MCF 10A (cell line): ENCODE measurements around the gene MAP3K13. TPM values are rescaled to one million over a fixed set of nuclear protein-coding genes. Genes with fewer than 3 reads are reported as not detected.
"Not testable (repeated sequence)": the region's sequence is repeated elsewhere in the genome, so short reads cannot be mapped to it uniquely, and the experiment has no call there.

ENCODE experiments used
- BruUV-seq: library from RNA; stranded (reverse); fragments of 400-500 nt; replicated peaks from 2 replicates; lab custom pipeline; 2021; lab: Mats Ljungman, UMichigan
- CTCF ChIA-PET: fragments of 300-600 bp; sonication (Branson Sonifier 250); formaldehyde crosslinking; extraction: SDS; loops from one replicate; lab custom pipeline; 2021; ENCODE audit warnings: antibody characterized with exemption, inconsistent platforms; lab: Yijun Ruan, JAX
- POLR2A ChIA-PET: fragments of 300-600, 350-650 bp; sonication (Branson Sonifier 250); formaldehyde crosslinking; extraction: SDS; loops from one replicate; lab custom pipeline; 2020; ENCODE audit warnings: antibody characterized with exemption, inconsistent platforms; lab: Yijun Ruan, JAX
- DNase-seq: peaks from one replicate; pipeline ENCODE4 v3.0.0-alpha.2; 2018; ENCODE audit not compliant: unreplicated experiment
- H3K27ac Mint-ChIP-seq: one replicate; pipeline ENCODE4 v1.8.0; 2022; ENCODE audit warnings: mild to moderate bottlenecking, low read depth, mixed read lengths; ENCODE audit not compliant: unreplicated experiment
- H3K27me3 Mint-ChIP-seq: one replicate; pipeline ENCODE4 v1.8.0; 2022; ENCODE audit warnings: mixed read lengths; ENCODE audit not compliant: insufficient read depth, unreplicated experiment
- H3K36me3 Mint-ChIP-seq: one replicate; pipeline ENCODE4 v1.8.0; 2022; ENCODE audit warnings: mild to moderate bottlenecking, moderate library complexity, mixed read lengths; ENCODE audit not compliant: insufficient read depth, unreplicated experiment
- H3K4me1 Mint-ChIP-seq: one replicate; pipeline ENCODE4 v1.8.0; 2022; ENCODE audit warnings: mixed read lengths; ENCODE audit not compliant: insufficient read depth, unreplicated experiment
- H3K4me3 Mint-ChIP-seq: one replicate; pipeline ENCODE4 v1.8.0; 2022; ENCODE audit warnings: mild to moderate bottlenecking, moderate library complexity, mixed read lengths; ENCODE audit not compliant: unreplicated experiment
- H3K9me3 Mint-ChIP-seq: one replicate; pipeline ENCODE4 v1.8.0; 2022; ENCODE audit warnings: mixed read lengths; ENCODE audit not compliant: unreplicated experiment
- CTCF ChIP-seq: fragments of 200-600 bp; IDR thresholded peaks from one replicate; pipeline ENCODE4 v1.8.0; 2022; ENCODE audit warnings: antibody characterized with exemption, mild to moderate bottlenecking; ENCODE audit not compliant: unreplicated experiment
- intact Hi-C: fragments of 100-400 bp; cut with micrococcal nuclease; formaldehyde crosslinking; loops from 2 replicates; pipeline ENCODE4 v1.14.1; 2022
- total RNA-seq: library from RNA; stranded (reverse); gene quantifications from 2 replicates; pipeline ENCODE4 v1.2.3, GENCODE V29; 2022

Gene MAP3K13
- total RNA-seq, 1 experiment from 2014 or later, result 15.8 TPM

GRCh38 chr3:185366913-185367312 lies 4.0 kb downstream of the MAP3K13 start:
- DNase-seq, result no peak
- BruUV-seq, result no TSS peak
- intact Hi-C loops, result no loop called here
- H3K27me3 Mint-ChIP-seq, result no peaks in the 10 kb centered on the region
- CTCF ChIA-PET, result interaction anchor here (1.1 to 1.5 kb wide), 2 partner anchors 13 to 208 kb away, joined by 4 to 5 read pairs; no protein-coding TSS in a partner anchor
- no peaks in the 10 kb centered on the region for H3K36me3 Mint-ChIP-seq
- H3K27ac Mint-ChIP-seq, result no peak overlapping the region
- H3K4me3 Mint-ChIP-seq, result no peak overlapping the region
- POLR2A ChIA-PET, result interaction anchor here (0.8 to 1.6 kb wide), 2 partner anchors 14 to 466 kb away, joined by 3 to 6 read pairs; no protein-coding TSS in a partner anchor
- no peak for TF ChIP-seq CTCF
- H3K4me1 Mint-ChIP-seq, result peaks cover 13% of the 10 kb centered on the region
- no peaks in the 10 kb centered on the region for H3K9me3 Mint-ChIP-seq

GRCh38 chr3:185370349-185370748 lies 7.4 kb downstream of the MAP3K13 start:
- H3K4me3 Mint-ChIP-seq, H3K9me3 Mint-ChIP-seq, H3K36me3 Mint-ChIP-seq, BruUV-seq, DNase-seq, H3K4me1 Mint-ChIP-seq, H3K27me3 Mint-ChIP-seq, POLR2A ChIA-PET, H3K27ac Mint-ChIP-seq, intact Hi-C loops: not testable (repeated sequence)
- CTCF ChIA-PET, result interaction anchor here (0.6 to 0.7 kb wide), 2 partner anchors 161 to 205 kb away, joined by 3 to 7 read pairs; no protein-coding TSS in a partner anchor

GRCh38 chr3:185371306-185372074 lies 8.6 kb downstream of the MAP3K13 start:
- no peak for DNase-seq
- Mint-ChIP-seq H3K27me3 (no peaks in the 10 kb centered on the region), H3K4me1 (no peaks in the 10 kb centered on the region), H3K27ac (no peak overlapping the region), H3K36me3 (no peaks in the 10 kb centered on the region), H3K4me3 (no peak overlapping the region), H3K9me3 (no peaks in the 10 kb centered on the region)
- no TSS peak for BruUV-seq
- ChIA-PET POLR2A (interaction anchor here (0.6 to 2.0 kb wide), 2 partner anchors 8 to 349 kb away, joined by 3 to 9 read pairs; partner anchors contain the start of gene MAP3K13), CTCF (no interaction called here)
- no peak for TF ChIP-seq CTCF
- intact Hi-C loops, result no loop called here

GRCh38 chr3:185381320-185382058 lies 18.6 kb downstream of the MAP3K13 start:
- DNase-seq, result no peak
- no peaks in the 10 kb centered on the region for H3K4me1 Mint-ChIP-seq
- CTCF ChIA-PET, result interaction anchor here (0.6 kb wide), 2 partner anchors 57 to 77 kb away, joined by 3 to 4 read pairs; no protein-coding TSS in a partner anchor
- no peak for TF ChIP-seq CTCF
- H3K4me3 Mint-ChIP-seq, result no peak overlapping the region
- BruUV-seq, result no TSS peak
- no peak overlapping the region for H3K27ac Mint-ChIP-seq
- POLR2A ChIA-PET, result interaction anchor here (1.3 kb wide), 1 partner anchor 15 kb away, joined by 6 read pairs; no protein-coding TSS in a partner anchor
- intact Hi-C loops, result no loop called here
- H3K27me3 Mint-ChIP-seq, result no peaks in the 10 kb centered on the region
- H3K36me3 Mint-ChIP-seq, result no peaks in the 10 kb centered on the region
- no peaks in the 10 kb centered on the region for H3K9me3 Mint-ChIP-seq
